GM12878 (cell line): ENCODE data around the gene IL26. TPM values are rescaled to one million over a fixed set of nuclear protein-coding genes. Genes with fewer than 3 reads are reported as not detected.

ENCODE experiments used
- ATAC-seq: fragments of 200-7000 bp; cut with Tn5 transposase; 3 replicates; pipeline ENCODE4 v1.9.1; 2020; ENCODE audit warnings: mild to moderate bottlenecking, moderate library complexity
- BruUV-seq: library from RNA; stranded (reverse); fragments of 400-500 nt; replicated peaks from 2 replicates; lab custom pipeline; 2021; lab: Mats Ljungman, UMichigan
- CTCF ChIA-PET: fragments of 300-600 bp; sonication (Branson Sonifier 250); formaldehyde crosslinking; extraction: SDS; loops from one replicate; lab custom pipeline; 2021; ENCODE audit warnings: inconsistent platforms; lab: Yijun Ruan, JAX
- POLR2A ChIA-PET: fragments of 350-600 bp; formaldehyde crosslinking; extraction: SDS; loops from one replicate; lab custom pipeline; 2021; ENCODE audit warnings: inconsistent platforms; lab: Charles Lee
- RAD21 ChIA-PET: fragments of 300-600 bp; sonication (Branson Sonifier 250); formaldehyde crosslinking; loops from one replicate; lab custom pipeline; 2023; ENCODE audit warnings: antibody characterized with exemption; ENCODE audit not compliant: unreplicated experiment; lab: Charles Lee
- SMC1A ChIA-PET: fragments of 300-600 bp; sonication (Branson Sonifier 250); formaldehyde crosslinking; loops from one replicate; lab custom pipeline; 2023; ENCODE audit not compliant: unreplicated experiment, uncharacterized antibody; lab: Charles Lee
- DNase-seq: peaks from one replicate; pipeline ENCODE4 v3.0.0-alpha.2; 2011; ENCODE audit warnings: low read depth, low spot score
- FAIRE-seq: peaks from 3 replicates; lab custom pipeline; 2011; peaks lifted over from hg19 to GRCh38; lab: Jason Lieb, UNC
- H2AFZ ChIP-seq: 2 replicates; pipeline ENCODE4 v1.6.0; 2011; ENCODE audit warnings: low read depth, low read length, control low read depth; ENCODE audit not compliant: control insufficient read depth
- H3K27ac ChIP-seq: 2 replicates; pipeline ENCODE4 v1.5.1; 2011; ENCODE audit warnings: control low read depth; ENCODE audit not compliant: control insufficient read depth, insufficient read depth
- H3K27me3 ChIP-seq, 2 experiments: replicated peaks in 1 of 2; 2 replicates each; pipeline versions ENCODE4 v1.6.0 to v1.6.1; 2011; ENCODE audit warnings: low read length in 1 of 2; ENCODE audit not compliant: control insufficient read depth in 2 of 2, insufficient read depth in 2 of 2
- H3K36me3 ChIP-seq, 2 experiments: 2 replicates each; pipeline ENCODE4 v1.5.1; 2011; ENCODE audit warnings: low read length in 1 of 2; ENCODE audit not compliant: control insufficient read depth in 2 of 2, insufficient read depth in 2 of 2
- H3K4me1 ChIP-seq: 2 replicates; pipeline ENCODE4 v1.6.1; 2011; ENCODE audit warnings: mild to moderate bottlenecking, low read length, moderate library complexity, mixed read lengths; ENCODE audit not compliant: control insufficient read depth, insufficient read depth
- H3K4me2 ChIP-seq: 2 replicates; pipeline ENCODE4 v1.6.0; 2011; ENCODE audit warnings: control low read depth; ENCODE audit not compliant: control insufficient read depth, insufficient read depth
- H3K4me3 ChIP-seq: fragments of 200-600 bp; sonication (generic); 2 replicates; pipeline ENCODE4 v1.5.1; 2016
- H3K79me2 ChIP-seq: 2 replicates; pipeline ENCODE4 v1.6.0; 2011; ENCODE audit warnings: low read length; ENCODE audit not compliant: control insufficient read depth, insufficient read depth
- H3K9ac ChIP-seq: 2 replicates; pipeline ENCODE4 v1.8.0; 2011; ENCODE audit warnings: low read length, control low read depth, mixed read lengths; ENCODE audit not compliant: control insufficient read depth, insufficient read depth
- H3K9me3 ChIP-seq: replicated peaks from 3 replicates; pipeline ENCODE4 v1.5.1; 2011; ENCODE audit warnings: mild to moderate bottlenecking, low read length; ENCODE audit not compliant: control insufficient read depth, insufficient read depth
- H4K20me1 ChIP-seq: 2 replicates; pipeline ENCODE4 v1.6.0; 2011; ENCODE audit not compliant: control insufficient read depth, insufficient read depth
- BMI1 ChIP-seq: fragments of 450-650 bp; IDR thresholded peaks from 2 replicates; pipeline ENCODE4 v1.6.1; 2016; ENCODE audit warnings: mild to moderate bottlenecking, moderate library complexity, borderline replicate concordance
- EP300 ChIP-seq, 2 experiments: fragments of 150-350 bp in 1 of 2; IDR thresholded peaks; 2 replicates each; pipeline ENCODE4 v1.6.1; 2011 to 2012; ENCODE audit warnings: low read depth in 2 of 2, low read length in 2 of 2, borderline replicate concordance in 1 of 2, improper control_type of control experiment in 1 of 2, inconsistent platforms in 1 of 2; ENCODE audit not compliant: control insufficient read depth in 1 of 2
- HCFC1 ChIP-seq: fragments of 150-350 bp; IDR thresholded peaks from 2 replicates; pipeline ENCODE4 v1.6.1; 2014; ENCODE audit warnings: low read length
- WGBS: methylation state at CpG from one replicate; pipeline ENCODE4 v1.1.6; 2016; ENCODE audit warnings: low lambda C conversion rate; ENCODE audit not compliant: insufficient replicate concordance, insufficient coverage; ENCODE audit errors: missing lambda C conversion rate; 5-methylcytosine and 5-hydroxymethylcytosine counted together
- in situ Hi-C: fragments of 300-500 bp; cut with MboI; formaldehyde crosslinking; loops from 9 replicates; pipeline ENCODE4 v1.14.3; 2018; ENCODE audit warnings: mixed read lengths
- intact Hi-C: fragments of 100-400 bp; cut with micrococcal nuclease; formaldehyde crosslinking; loops from one replicate; pipeline ENCODE4 v1.14.2; 2022; ENCODE audit not compliant: unreplicated experiment
- polyA plus RNA-seq, 11 experiments: library from polyadenylated mRNA; depleted of rRNA in 4 of 11; unstranded in 6 of 11; stranded (reverse) in 5 of 11; fragments of >200 nt; fragmentation: Nextera tagmentation in 4 of 11; fragmentation: Illumina TruSeq in 1 of 11; extraction: Ambion mirVana in 4 of 11; extraction: Trizol in 1 of 11; gene quantifications; 1 replicate in 1 of 11; 2 replicates in 10 of 11; pipeline versions ENCODE4 v1.2.1 to v1.2.3, GENCODE V29; 2011 to 2016; ENCODE audit warnings: inconsistent platforms in 2 of 11, missing spikeins in 2 of 11, low read depth in 1 of 11
- total RNA-seq, 4 experiments: library from RNA; depleted of rRNA in 3 of 4; stranded (reverse); fragments of >200 nt in 3 of 4; fragmentation: Illumina TruSeq in 1 of 4; extraction: Trizol in 1 of 4; gene quantifications; 2 replicates each; pipeline versions ENCODE4 v1.2.1 to v1.2.3, GENCODE V29; 2013 to 2021
- TF ChIP-seq, protein P1 (sequence below): fragments of 450-650 bp; IDR thresholded peaks from 2 replicates; pipeline ENCODE4 v1.6.1; 2017; ENCODE audit warnings: mild to moderate bottlenecking, moderate library complexity
- TF ChIP-seq, protein P2 (sequence below), 3 experiments: IDR thresholded peaks in 2 of 3; conservative IDR thresholded peaks in 1 of 3; 2 replicates each; pipeline ENCODE4 v1.5.1; 2011; ENCODE audit warnings: low read depth in 3 of 3, low read length in 3 of 3, mild to moderate bottlenecking in 3 of 3, control low read depth in 2 of 3, moderate library complexity in 2 of 3, inconsistent platforms in 1 of 3, mixed read lengths in 1 of 3; ENCODE audit not compliant: control insufficient read depth in 2 of 3, insufficient read depth in 1 of 3; ENCODE audit errors: extremely low read depth in 1 of 3
- TF ChIP-seq, protein P3 (sequence below): IDR thresholded peaks from 2 replicates; pipeline ENCODE4 v1.6.1; 2012; ENCODE audit warnings: low read depth, low read length, improper control_type of control experiment
- TF ChIP-seq, protein P4 (sequence below): fragments of 450-650 bp; IDR thresholded peaks from 2 replicates; pipeline ENCODE4 v1.6.1; 2017; ENCODE audit warnings: borderline replicate concordance

The IL26 gene
- total and polyA plus RNA-seq, 10 of the 15 experiments (the other 5 are each of a cell fraction or from before 2014, with no cell fraction given), result not detected

DNA sequence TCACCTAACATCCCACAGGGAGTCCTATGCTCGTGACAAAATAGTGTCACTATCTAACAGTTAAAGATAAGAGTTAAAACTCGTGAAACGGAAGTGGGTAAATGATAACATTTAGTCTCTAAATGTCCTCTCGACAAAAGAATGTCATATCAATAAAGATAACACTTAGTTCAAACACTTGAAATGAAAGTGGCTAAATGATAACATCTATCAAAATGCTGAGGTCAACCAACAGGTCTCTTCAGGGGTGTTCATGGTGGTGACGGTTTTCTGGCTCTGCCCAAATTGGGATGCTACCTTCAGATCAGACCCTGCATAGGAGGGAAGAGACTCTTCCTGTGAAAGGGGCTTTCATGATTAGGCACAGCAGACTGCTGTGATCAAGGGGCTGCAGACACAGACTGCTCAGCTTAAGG is 22.1 kb downstream of the IL26 start:
- ATAC-seq (no peak), DNase-seq (no peak), FAIRE-seq (no peak)
- H2AFZ ChIP-seq, result no peak overlapping the region
- no TSS peak for BruUV-seq
- POLR2A ChIA-PET, result interaction anchor here (0.6 to 0.7 kb wide), 2 partner anchors 27 to 239 kb away, joined by 4 to 5 read pairs; no protein-coding TSS in a partner anchor
- no peaks in the 10 kb centered on the region for H3K79me2 ChIP-seq
- no peak overlapping the region for H3K9ac ChIP-seq
- H3K27me3 ChIP-seq, result peaks cover 0 to 1% of the 10 kb centered on the region in 2 experiments; a peak in 2 of 4 replicates
- 43% methylated on average over 5 of the region's 5 CpGs for WGBS
- no peak overlapping the region for H3K27ac ChIP-seq
- no peaks in the 10 kb centered on the region for H4K20me1 ChIP-seq
- H3K4me2 ChIP-seq, result no peak overlapping the region
- TF ChIP-seq, protein P1, sequence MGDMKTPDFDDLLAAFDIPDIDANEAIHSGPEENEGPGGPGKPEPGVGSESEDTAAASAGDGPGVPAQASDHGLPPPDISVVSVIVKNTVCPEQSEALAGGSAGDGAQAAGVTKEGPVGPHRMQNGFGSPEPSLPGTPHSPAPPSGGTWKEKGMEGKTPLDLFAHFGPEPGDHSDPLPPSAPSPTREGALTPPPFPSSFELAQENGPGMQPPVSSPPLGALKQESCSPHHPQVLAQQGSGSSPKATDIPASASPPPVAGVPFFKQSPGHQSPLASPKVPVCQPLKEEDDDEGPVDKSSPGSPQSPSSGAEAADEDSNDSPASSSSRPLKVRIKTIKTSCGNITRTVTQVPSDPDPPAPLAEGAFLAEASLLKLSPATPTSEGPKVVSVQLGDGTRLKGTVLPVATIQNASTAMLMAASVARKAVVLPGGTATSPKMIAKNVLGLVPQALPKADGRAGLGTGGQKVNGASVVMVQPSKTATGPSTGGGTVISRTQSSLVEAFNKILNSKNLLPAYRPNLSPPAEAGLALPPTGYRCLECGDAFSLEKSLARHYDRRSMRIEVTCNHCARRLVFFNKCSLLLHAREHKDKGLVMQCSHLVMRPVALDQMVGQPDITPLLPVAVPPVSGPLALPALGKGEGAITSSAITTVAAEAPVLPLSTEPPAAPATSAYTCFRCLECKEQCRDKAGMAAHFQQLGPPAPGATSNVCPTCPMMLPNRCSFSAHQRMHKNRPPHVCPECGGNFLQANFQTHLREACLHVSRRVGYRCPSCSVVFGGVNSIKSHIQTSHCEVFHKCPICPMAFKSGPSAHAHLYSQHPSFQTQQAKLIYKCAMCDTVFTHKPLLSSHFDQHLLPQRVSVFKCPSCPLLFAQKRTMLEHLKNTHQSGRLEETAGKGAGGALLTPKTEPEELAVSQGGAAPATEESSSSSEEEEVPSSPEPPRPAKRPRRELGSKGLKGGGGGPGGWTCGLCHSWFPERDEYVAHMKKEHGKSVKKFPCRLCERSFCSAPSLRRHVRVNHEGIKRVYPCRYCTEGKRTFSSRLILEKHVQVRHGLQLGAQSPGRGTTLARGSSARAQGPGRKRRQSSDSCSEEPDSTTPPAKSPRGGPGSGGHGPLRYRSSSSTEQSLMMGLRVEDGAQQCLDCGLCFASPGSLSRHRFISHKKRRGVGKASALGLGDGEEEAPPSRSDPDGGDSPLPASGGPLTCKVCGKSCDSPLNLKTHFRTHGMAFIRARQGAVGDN, result no peak
- TF ChIP-seq BMI1, result no peak
- TF ChIP-seq HCFC1, result no peak
- TF ChIP-seq, protein P2, sequence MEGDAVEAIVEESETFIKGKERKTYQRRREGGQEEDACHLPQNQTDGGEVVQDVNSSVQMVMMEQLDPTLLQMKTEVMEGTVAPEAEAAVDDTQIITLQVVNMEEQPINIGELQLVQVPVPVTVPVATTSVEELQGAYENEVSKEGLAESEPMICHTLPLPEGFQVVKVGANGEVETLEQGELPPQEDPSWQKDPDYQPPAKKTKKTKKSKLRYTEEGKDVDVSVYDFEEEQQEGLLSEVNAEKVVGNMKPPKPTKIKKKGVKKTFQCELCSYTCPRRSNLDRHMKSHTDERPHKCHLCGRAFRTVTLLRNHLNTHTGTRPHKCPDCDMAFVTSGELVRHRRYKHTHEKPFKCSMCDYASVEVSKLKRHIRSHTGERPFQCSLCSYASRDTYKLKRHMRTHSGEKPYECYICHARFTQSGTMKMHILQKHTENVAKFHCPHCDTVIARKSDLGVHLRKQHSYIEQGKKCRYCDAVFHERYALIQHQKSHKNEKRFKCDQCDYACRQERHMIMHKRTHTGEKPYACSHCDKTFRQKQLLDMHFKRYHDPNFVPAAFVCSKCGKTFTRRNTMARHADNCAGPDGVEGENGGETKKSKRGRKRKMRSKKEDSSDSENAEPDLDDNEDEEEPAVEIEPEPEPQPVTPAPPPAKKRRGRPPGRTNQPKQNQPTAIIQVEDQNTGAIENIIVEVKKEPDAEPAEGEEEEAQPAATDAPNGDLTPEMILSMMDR (IDR thresholded peaks at IDR 0.05 in 2 of 3, conservative IDR thresholded peaks at IDR 0.05 in 1 of 3; ENCODE audit: control insufficient read depth in 2 of 3, extremely low read depth in 1 of 3, insufficient read depth in 1 of 3, low read depth in 3 of 3, low read length in 3 of 3), result no peak
- TF ChIP-seq EP300 (IDR thresholded peaks at IDR 0.05; ENCODE audit: borderline replicate concordance in 1 of 2, control insufficient read depth in 1 of 2, low read depth in 2 of 2, low read length in 2 of 2), result no peak
- TF ChIP-seq, protein P3, sequence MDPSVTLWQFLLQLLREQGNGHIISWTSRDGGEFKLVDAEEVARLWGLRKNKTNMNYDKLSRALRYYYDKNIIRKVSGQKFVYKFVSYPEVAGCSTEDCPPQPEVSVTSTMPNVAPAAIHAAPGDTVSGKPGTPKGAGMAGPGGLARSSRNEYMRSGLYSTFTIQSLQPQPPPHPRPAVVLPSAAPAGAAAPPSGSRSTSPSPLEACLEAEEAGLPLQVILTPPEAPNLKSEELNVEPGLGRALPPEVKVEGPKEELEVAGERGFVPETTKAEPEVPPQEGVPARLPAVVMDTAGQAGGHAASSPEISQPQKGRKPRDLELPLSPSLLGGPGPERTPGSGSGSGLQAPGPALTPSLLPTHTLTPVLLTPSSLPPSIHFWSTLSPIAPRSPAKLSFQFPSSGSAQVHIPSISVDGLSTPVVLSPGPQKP, result no peak
- TF ChIP-seq, protein P4, sequence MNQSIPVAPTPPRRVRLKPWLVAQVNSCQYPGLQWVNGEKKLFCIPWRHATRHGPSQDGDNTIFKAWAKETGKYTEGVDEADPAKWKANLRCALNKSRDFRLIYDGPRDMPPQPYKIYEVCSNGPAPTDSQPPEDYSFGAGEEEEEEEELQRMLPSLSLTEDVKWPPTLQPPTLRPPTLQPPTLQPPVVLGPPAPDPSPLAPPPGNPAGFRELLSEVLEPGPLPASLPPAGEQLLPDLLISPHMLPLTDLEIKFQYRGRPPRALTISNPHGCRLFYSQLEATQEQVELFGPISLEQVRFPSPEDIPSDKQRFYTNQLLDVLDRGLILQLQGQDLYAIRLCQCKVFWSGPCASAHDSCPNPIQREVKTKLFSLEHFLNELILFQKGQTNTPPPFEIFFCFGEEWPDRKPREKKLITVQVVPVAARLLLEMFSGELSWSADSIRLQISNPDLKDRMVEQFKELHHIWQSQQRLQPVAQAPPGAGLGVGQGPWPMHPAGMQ, result no peak
- intact Hi-C loops (no loop called here), in situ Hi-C loops (no loop called here)
- H3K9me3 ChIP-seq, result no peaks in the 10 kb centered on the region
- SMC1A ChIA-PET, result no interaction called here
- RAD21 ChIA-PET, result no interaction called here
- no peaks in the 10 kb centered on the region for H3K36me3 ChIP-seq
- CTCF ChIA-PET, result no interaction called here
- no peaks in the 10 kb centered on the region for H3K4me1 ChIP-seq
- no peak overlapping the region for H3K4me3 ChIP-seq
